HUES6 (cell line): ENCODE results near the gene IL6R.

Experiments
- H3K27ac ChIP-seq: 2 replicates; pipeline ENCODE4 v1.7.0; 2013; ENCODE audit warnings: low read depth, mild to moderate bottlenecking, low read length, inconsistent platforms
- H3K27me3 ChIP-seq: 2 replicates; pipeline ENCODE4 v1.6.1; 2013; ENCODE audit warnings: low read length; ENCODE audit not compliant: control insufficient read depth, insufficient read depth
- H3K36me3 ChIP-seq: 2 replicates; pipeline ENCODE4 v1.6.1; 2013; ENCODE audit warnings: low read length; ENCODE audit not compliant: control insufficient read depth, insufficient read depth
- H3K4me1 ChIP-seq: 2 replicates; pipeline ENCODE4 v1.6.1; 2013; ENCODE audit warnings: low read length; ENCODE audit not compliant: control insufficient read depth, insufficient read depth
- H3K4me3 ChIP-seq: 2 replicates; pipeline ENCODE4 v1.5.1; 2013; ENCODE audit warnings: low read depth, low read length
- H3K9ac ChIP-seq: one replicate; pipeline ENCODE4 v1.6.1; 2013; ENCODE audit warnings: mild to moderate bottlenecking, low read length
- H3K9me3 ChIP-seq: 2 replicates; pipeline ENCODE4 v1.6.1; 2013; ENCODE audit warnings: low read depth, low read length; ENCODE audit not compliant: control insufficient read depth, insufficient read depth

IL6R gene

DNA sequence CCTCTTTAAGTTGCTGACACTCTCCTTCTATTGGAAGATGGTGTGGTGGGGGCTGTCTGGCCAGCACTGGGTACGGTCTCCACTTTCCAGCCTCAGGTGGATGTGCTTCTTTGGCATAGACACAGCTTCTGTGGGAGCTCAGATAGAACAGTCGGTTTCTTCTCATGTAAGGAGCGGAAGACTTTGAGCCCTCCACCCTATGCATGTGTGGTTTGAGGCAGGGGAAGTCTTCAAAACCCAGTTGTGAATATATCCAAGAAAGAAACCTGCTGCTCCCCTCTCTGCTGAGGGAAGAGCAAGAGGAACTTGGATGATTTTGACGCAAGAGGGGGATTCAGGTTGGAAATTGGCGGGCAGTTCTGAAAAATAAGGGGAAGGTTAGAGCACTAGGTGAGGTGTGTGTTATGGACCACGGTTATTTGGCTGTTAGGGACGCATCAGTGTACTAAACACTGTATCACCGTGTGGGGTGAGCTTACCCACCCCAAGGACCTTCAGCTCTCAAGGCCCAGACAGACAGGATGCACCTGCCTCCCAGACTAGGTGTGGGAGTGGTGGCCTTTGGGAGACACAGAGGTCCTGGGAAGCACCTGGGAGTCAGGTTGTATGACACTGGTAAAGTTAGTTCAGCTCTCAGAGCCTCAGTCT, 36.2 kb downstream of the IL6R start:
- H3K9me3 ChIP-seq, result no peaks in the 10 kb centered on the region
- H3K4me3 ChIP-seq, result no peak overlapping the region
- no peaks in the 10 kb centered on the region for H3K36me3 ChIP-seq
- H3K9ac ChIP-seq, result no peak overlapping the region
- H3K27me3 ChIP-seq, result no peaks in the 10 kb centered on the region
- no peak overlapping the region for H3K27ac ChIP-seq
- H3K4me1 ChIP-seq, result peaks cover 9% of the 10 kb centered on the region

DNA sequence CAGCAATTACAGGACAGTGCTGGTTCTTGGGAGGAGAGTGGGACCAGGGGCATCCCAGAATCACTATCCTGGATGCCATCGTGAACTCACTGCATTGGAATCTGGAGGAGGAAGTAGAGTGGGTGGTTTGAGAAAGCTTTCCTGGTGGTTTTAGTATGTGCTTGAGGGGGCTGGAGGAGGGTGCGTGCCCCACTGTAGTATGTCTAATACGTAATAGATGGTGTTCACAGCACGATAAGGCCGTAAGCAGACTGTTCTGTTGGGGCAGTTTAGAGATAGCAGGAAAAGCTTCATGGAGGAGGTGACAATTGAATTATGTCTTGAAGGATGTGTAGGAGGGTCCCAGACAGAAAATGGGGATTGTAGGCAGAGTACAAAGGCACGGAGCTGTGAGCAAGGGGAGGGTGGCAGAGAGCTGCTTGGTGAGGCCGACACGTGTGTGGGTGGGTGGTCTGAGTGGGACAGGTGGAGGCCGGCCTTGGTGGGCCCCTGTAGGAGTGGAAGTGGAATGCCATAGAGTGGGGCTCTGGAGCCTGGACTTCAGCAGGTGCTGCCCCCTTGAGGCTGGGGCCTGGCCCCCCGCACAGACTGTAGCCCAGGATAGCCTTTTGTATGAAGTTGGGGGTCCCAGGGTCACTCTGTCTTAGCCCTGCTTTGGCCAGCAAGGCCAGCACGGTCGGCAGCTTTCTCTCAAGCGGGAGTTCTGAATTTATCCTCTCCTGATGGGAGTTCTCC, 37.0 kb downstream of the IL6R start:
- Histone ChIP-seq H3K9ac (peak overlapping the region; percentile 5), H3K27ac (no peak overlapping the region), H3K36me3 (no peaks in the 10 kb centered on the region), H3K4me1 (peaks cover 9% of the 10 kb centered on the region), H3K4me3 (no peak overlapping the region; the same call in 1 of the 2 replicates), H3K9me3 (no peaks in the 10 kb centered on the region), H3K27me3 (no peaks in the 10 kb centered on the region)

DNA sequence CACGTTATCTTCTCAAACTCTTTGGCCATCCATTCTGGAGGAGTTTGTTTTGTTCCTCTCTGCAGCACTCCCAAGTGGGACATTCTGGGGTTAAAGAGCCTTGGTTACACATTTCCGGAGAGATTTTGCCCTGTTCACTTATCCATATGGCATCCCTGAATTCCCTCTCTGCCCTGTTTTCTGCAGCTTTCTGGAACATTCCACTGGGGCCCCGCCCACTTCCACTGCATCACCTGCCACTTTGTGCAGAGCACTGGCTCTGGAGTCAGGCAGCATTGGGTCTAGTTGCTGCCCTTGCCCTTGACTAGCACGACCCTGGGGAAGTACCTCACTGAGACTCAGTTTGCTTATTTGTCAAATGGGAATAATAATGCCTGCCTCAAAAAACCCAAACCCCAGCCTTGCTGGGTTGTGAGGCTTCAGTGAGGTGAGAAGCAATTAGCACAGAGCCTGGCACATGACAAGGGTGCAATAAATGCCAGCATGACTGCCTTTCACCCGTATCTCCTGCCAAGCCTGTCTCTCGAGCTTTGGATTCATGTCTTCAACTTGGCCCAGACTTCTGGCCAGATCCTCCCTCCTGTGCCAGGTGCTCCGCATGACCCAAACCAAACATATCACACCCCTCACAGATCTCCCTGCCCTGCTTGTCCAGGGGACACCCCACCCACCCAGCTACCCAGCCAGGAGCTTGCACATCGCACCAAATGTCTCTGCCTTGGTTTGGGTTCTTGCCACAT, 38.3 kb downstream of the IL6R start:
- H3K4me3 ChIP-seq, result no peak overlapping the region
- peaks cover 9% of the 10 kb centered on the region for H3K4me1 ChIP-seq
- H3K27me3 ChIP-seq, result no peaks in the 10 kb centered on the region
- no peaks in the 10 kb centered on the region for H3K9me3 ChIP-seq
- H3K9ac ChIP-seq, result no peak overlapping the region
- H3K36me3 ChIP-seq, result no peaks in the 10 kb centered on the region
- H3K27ac ChIP-seq, result no peak overlapping the region

DNA sequence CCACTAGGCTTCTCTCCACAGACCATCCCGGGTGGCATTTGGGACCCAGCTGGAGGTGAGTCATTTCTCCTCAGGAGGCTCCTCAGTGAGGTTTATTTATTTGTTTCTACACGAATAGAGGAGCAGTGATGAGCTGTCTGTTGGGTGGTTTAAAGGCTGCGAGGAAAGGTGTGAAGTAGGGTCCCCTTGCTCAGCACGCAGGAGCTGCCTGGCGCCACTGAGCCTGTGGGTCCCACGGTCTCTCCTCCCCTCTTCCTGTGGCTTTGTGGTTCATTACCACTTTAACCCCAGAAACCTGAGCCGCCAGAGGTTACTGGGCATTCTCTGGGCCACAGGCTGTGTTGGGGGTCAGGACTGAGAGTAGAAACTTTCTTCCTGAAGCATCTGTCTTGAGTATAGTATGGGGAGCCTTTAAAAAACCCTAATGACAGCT, 39.9 kb downstream of the IL6R start:
- Histone ChIP-seq H3K27me3 (no peaks in the 10 kb centered on the region), H3K9ac (no peak overlapping the region), H3K4me1 (peaks cover 9% of the 10 kb centered on the region), H3K4me3 (no peak overlapping the region), H3K9me3 (no peaks in the 10 kb centered on the region), H3K36me3 (no peaks in the 10 kb centered on the region), H3K27ac (no peak overlapping the region)

DNA sequence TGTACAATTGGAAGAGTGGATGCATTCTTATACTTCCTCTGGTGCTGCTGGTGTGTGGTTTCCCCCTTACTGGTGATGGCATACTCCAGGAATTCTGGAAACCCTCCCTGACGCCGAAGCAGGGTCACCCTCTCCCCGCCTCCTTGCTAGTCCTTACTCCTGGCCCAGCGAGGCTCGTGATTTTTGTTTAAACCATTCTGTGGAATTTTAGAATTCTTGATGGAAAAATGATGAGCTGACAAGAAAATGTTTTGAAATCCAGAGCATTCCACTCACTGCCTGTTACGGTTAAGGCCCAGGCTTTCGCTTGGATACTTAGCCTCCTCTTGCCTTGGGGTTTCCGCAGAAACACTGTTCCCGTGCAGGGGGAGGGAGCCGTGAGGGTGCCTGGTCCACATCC, 41.1 kb downstream of the IL6R start:
- Histone ChIP-seq H3K9me3 (no peaks in the 10 kb centered on the region), H3K27me3 (no peaks in the 10 kb centered on the region), H3K4me3 (no peak overlapping the region), H3K4me1 (peaks cover 9% of the 10 kb centered on the region), H3K9ac (no peak overlapping the region), H3K27ac (no peak overlapping the region), H3K36me3 (no peaks in the 10 kb centered on the region)

DNA sequence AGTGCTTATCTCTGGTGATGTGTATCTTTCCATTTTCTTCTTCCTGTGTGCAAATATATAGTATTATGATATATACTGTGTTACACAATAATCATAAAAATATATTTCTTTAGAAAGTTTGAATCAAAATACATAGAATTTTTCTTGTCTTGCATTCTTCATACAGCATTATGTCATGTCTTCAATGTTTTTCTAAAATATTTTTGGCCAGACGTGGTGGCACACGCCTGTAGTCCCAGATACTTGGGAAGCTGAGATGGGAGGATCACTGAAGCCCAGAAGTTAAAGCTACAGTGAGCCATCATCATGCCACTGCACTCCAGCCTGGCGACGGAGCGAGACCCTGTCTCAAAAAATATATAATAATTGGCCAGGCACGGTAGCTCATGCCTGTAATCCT, 41.6 kb downstream of the IL6R start:
- peaks cover 8% of the 10 kb centered on the region for H3K4me1 ChIP-seq
- H3K27me3 ChIP-seq, result no peaks in the 10 kb centered on the region
- H3K27ac ChIP-seq, result no peak overlapping the region
- H3K9me3 ChIP-seq, result no peaks in the 10 kb centered on the region
- H3K36me3 ChIP-seq, result no peaks in the 10 kb centered on the region
- no peak overlapping the region for H3K9ac ChIP-seq
- no peak overlapping the region for H3K4me3 ChIP-seq

DNA sequence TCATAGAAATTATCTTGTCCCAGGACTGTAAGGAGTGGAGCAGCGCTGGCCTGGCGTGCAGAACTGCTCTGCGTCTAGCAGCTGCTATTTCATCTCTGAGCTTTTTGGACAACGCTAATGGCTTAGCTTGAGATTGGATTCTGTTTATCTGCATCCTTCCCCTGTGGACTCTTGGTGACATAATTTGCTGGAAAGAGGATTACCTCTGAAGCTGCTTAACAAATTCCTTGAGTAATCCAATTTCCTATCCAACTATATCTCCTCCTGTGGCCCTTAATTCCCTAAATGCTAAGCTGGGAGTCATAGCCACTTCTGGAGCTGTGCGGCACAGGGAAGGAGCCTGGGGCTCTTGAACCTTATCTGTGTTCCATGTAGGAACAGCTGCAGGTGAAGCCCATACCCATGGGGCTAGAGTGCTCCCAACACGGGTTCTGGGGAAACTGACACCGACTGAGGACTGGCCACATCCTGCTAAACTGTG, 43.2 kb downstream of the IL6R start:
- no peak overlapping the region for H3K27ac ChIP-seq
- H3K9ac ChIP-seq, result no peak overlapping the region
- H3K9me3 ChIP-seq, result no peaks in the 10 kb centered on the region
- no peak overlapping the region for H3K4me3 ChIP-seq
- no peaks in the 10 kb centered on the region for H3K36me3 ChIP-seq
- no peaks in the 10 kb centered on the region for H3K27me3 ChIP-seq
- no peaks in the 10 kb centered on the region; the same call in 1 of the 2 replicates for H3K4me1 ChIP-seq

DNA sequence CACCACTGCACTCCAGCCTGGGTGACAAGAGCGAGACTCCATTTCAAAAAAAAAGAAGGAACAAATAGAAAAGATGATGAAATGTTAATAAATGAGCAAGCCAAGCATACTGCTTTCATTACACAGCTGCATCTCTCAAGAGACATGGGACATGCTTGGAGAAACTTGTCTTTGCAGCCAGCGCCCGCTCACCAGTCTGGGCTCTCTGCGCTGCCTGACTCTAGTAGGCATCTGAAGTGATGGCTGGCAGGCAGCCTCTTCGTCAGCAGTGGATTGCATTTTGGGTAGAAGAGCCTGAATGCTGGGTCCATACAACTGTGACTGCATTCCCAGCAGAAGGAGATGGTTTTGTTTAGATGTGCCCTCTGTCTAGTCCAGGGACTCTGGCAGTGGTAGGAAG, 48.0 kb downstream of the IL6R start:
- Histone ChIP-seq H3K4me1 (no peaks in the 10 kb centered on the region; the same call in 1 of the 2 replicates), H3K36me3 (no peaks in the 10 kb centered on the region), H3K4me3 (no peak overlapping the region), H3K27ac (no peak overlapping the region), H3K9me3 (no peaks in the 10 kb centered on the region), H3K9ac (no peak overlapping the region), H3K27me3 (no peaks in the 10 kb centered on the region)

DNA sequence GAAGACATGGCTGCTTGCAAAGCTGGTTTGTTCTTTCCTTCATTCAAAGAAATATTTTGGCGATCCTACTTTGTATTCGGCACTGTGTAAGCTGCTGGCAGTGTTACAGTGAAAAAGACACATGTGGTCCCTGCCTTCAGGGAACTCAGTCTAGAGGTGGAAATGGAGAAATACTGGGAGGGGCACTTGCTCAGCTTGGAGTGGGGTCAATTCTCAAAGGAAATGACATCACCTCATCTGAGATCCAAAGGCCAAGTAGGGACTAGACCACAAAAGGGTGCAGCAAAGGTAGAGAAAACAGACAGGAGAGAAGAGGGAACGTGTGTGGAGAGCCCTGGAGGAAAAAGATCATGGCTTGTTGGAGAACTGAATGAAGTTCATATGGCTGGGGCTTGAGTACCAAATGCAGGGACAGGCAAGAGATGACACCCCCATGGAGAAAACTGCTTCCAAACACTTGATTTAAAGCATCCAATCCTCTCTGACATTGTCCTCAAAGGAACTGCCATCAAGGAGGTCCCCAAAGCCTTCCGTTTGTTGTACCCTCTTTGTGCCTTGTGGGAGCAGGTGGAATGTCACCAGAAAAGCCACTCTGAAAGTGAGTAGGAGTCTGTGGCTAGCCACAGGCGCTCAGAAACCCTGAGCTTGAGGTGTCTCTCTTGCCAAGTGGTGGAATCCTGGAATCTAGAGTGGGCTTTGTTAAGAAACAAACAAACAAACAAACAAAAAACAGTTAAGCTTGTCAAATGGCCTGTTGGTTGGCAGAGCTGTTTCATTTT, 48.6 kb downstream of the IL6R start:
- H3K4me1 ChIP-seq, result no peaks in the 10 kb centered on the region; the same call in 1 of the 2 replicates
- H3K27ac ChIP-seq, result no peak overlapping the region

DNA sequence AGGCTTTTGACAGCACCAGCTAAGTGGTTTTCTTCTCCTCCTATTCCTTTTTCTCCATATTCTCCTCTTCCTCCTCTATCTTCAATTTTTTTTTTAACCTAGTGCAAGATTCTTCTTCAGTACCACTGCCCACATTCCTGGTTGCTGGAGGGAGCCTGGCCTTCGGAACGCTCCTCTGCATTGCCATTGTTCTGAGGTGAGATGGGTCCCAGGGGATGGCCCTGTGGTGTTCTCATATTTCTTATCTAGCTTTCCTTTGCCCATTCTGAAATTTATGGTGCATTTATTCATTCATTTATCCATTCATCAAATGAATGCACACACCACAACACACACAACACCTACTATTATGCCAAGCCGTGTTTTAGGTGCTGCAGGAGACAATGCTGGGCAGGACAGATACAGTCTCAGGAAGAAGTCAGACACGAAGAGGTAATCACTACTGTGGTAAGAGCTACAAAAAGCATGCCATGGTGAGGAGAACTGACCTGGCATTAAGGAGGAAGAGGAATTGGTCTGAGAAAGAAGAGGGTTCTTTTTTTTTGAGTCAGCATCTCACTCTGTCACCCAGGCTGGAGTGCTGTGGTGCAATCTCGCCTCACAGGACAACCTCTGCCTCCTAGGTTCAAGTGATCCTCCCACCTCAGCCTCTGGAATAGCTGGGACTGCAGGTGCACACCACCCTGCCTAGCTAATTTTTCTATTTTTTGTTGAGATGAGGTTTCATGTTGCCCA, 49.4 kb downstream of the IL6R start:
- H3K27me3 ChIP-seq, result no peaks in the 10 kb centered on the region
- H3K27ac ChIP-seq, result no peak overlapping the region
- no peaks in the 10 kb centered on the region for H3K9me3 ChIP-seq
- H3K4me3 ChIP-seq, result no peak overlapping the region
- H3K4me1 ChIP-seq, result no peaks in the 10 kb centered on the region; the same call in 1 of the 2 replicates
- no peaks in the 10 kb centered on the region for H3K36me3 ChIP-seq
- no peak overlapping the region for H3K9ac ChIP-seq

More for the DNA sequence above, 48.6 kb downstream of the IL6R start:
- Histone ChIP-seq H3K27me3 (no peaks in the 10 kb centered on the region), H3K4me3 (no peak overlapping the region), H3K9me3 (no peaks in the 10 kb centered on the region), H3K9ac (no peak overlapping the region), H3K36me3 (no peaks in the 10 kb centered on the region)
